Fibroblast of lung (primary cell): ENCODE results near the gene MRC2. TPM values are rescaled to one million over a fixed set of nuclear protein-coding genes. Genes with fewer than 3 reads are reported as not detected.

Experiments used
- DNase-seq, 2 donors: peaks; one replicate each; pipeline versions ENCODE4 v3.0.0 to v3.0.0-alpha.2; 2010; ENCODE audit warnings: low read depth in 2 of 2
- H2AFZ ChIP-seq: 2 replicates; pipeline ENCODE4 v1.5.1; 2012; ENCODE audit warnings: low read length, control low read depth, inconsistent platforms
- H3K27ac ChIP-seq: 2 replicates; pipeline ENCODE4 v1.5.1; 2011; ENCODE audit warnings: low read length, control low read depth; ENCODE audit not compliant: insufficient read depth
- H3K27me3 ChIP-seq: 2 replicates; pipeline ENCODE4 v1.5.1; 2011; ENCODE audit warnings: mild to moderate bottlenecking, low read length; ENCODE audit not compliant: control insufficient read depth, insufficient read depth
- H3K36me3 ChIP-seq: 2 replicates; pipeline ENCODE4 v1.5.1; 2011; ENCODE audit warnings: low read length; ENCODE audit not compliant: control insufficient read depth, insufficient read depth
- H3K4me1 ChIP-seq: 2 replicates; pipeline ENCODE4 v1.5.1; 2011; ENCODE audit warnings: low read length; ENCODE audit not compliant: control insufficient read depth, insufficient read depth; ENCODE audit errors: extremely low read depth
- H3K4me2 ChIP-seq: 2 replicates; pipeline ENCODE4 v1.5.1; 2011; ENCODE audit warnings: low read length, control low read depth; ENCODE audit not compliant: insufficient read depth; ENCODE audit errors: extremely low read depth
- H3K4me3 ChIP-seq, 4 experiments: fragments of 200-600 bp in 1 of 4; sonication (generic) in 1 of 4; replicated peaks in 1 of 4; 2 replicates each; pipeline ENCODE4 v1.5.1; 2011 to 2016; ENCODE audit warnings: low read length in 4 of 4, low read depth in 3 of 4, mild to moderate bottlenecking in 3 of 4, control low read depth in 2 of 4, inconsistent platforms in 1 of 4, mixed read lengths in 1 of 4; ENCODE audit not compliant: insufficient read depth in 1 of 4; ENCODE audit errors: control extremely low read depth in 1 of 4
- H3K79me2 ChIP-seq: 2 replicates; pipeline ENCODE4 v1.5.1; 2012; ENCODE audit warnings: mild to moderate bottlenecking, low read length, inconsistent platforms; ENCODE audit not compliant: control insufficient read depth, insufficient read depth
- H3K9ac ChIP-seq: 2 replicates; pipeline ENCODE4 v1.5.1; 2011; ENCODE audit warnings: mild to moderate bottlenecking, low read length, control low read depth; ENCODE audit not compliant: insufficient read depth
- H3K9me3 ChIP-seq: 2 replicates; pipeline ENCODE4 v1.5.1; 2012; ENCODE audit warnings: low read depth, low read length; ENCODE audit not compliant: control insufficient read depth, insufficient read depth
- H4K20me1 ChIP-seq: 2 replicates; pipeline ENCODE4 v1.5.1; 2011; ENCODE audit warnings: low read length; ENCODE audit not compliant: control insufficient read depth, insufficient read depth; ENCODE audit errors: extremely low read depth
- CTCF ChIP-seq, 2 donors: IDR thresholded peaks in 1 of 2; conservative IDR thresholded peaks in 1 of 2; 1 replicate in 1 of 2; 2 replicates in 1 of 2; pipeline ENCODE4 v1.5.1; 2011 to 2012; ENCODE audit warnings: low read length in 2 of 2, control low read depth in 1 of 2, inconsistent platforms in 1 of 2, low read depth in 1 of 2, mild to moderate bottlenecking in 1 of 2
- EZH2 ChIP-seq: IDR thresholded peaks from 2 replicates; pipeline ENCODE4 v1.5.1; 2012; ENCODE audit warnings: low read length, control low read depth, mild to moderate bottlenecking; ENCODE audit errors: missing control alignments
- polyA plus RNA-seq, 2 donors: library from polyadenylated mRNA; depleted of rRNA in 1 of 2; stranded (reverse) in 1 of 2; unstranded in 1 of 2; fragments of >200 nt; gene quantifications; 2 replicates each; pipeline ENCODE4 v1.2.1, GENCODE V29; 2011 to 2012; ENCODE audit warnings: missing spikeins in 1 of 2
- total RNA-seq: library from RNA; depleted of rRNA; stranded (reverse); fragments of >200 nt; gene quantifications from 2 replicates; pipeline ENCODE4 v1.2.1, GENCODE V29; 2014

Gene MRC2
- total and polyA plus RNA-seq, 2 donors (not counting 1 experiment from before 2014, with no cell fraction given) = 98.7 to 164 TPM

GRCh38 chr17:62735044-62735651, 107.7 kb downstream of the MRC2 start:
- no peaks in the 10 kb centered on the region for H4K20me1 ChIP-seq

GRCh38 chr17:62737513-62737912, 110.0 kb downstream of the MRC2 start:
- DNase-seq = no peak
- Histone ChIP-seq H3K27ac (no peak overlapping the region), H2AFZ (no peak overlapping the region), H3K36me3 (no peaks in the 10 kb centered on the region), H4K20me1 (no peaks in the 10 kb centered on the region), H3K4me1 (no peaks in the 10 kb centered on the region), H3K9me3 (no peaks in the 10 kb centered on the region), H3K27me3 (no peaks in the 10 kb centered on the region), H3K4me2 (no peak overlapping the region), H3K9ac (no peak overlapping the region), H3K4me3 (no peak overlapping the region), H3K79me2 (no peaks in the 10 kb centered on the region)
- TF ChIP-seq EZH2 = no peak
- no peak for TF ChIP-seq CTCF (conservative IDR thresholded peaks at IDR 0.05 in 1 of 2, IDR thresholded peaks at IDR 0.05 in 1 of 2; ENCODE audit: low read depth in 1 of 2, low read length in 2 of 2)

More at GRCh38 chr17:62735044-62735651, 107.7 kb downstream of the MRC2 start:
- H2AFZ ChIP-seq = no peak overlapping the region
- H3K36me3 ChIP-seq = no peaks in the 10 kb centered on the region
- no peak overlapping the region for H3K9ac ChIP-seq
- no peaks in the 10 kb centered on the region for H3K27me3 ChIP-seq
- TF ChIP-seq CTCF (conservative IDR thresholded peaks at IDR 0.05 in 1 of 2, IDR thresholded peaks at IDR 0.05 in 1 of 2; ENCODE audit: low read depth in 1 of 2, low read length in 2 of 2) (no peak), EZH2 (no peak)
- no peak overlapping the region for H3K27ac ChIP-seq
- H3K4me1 ChIP-seq = no peaks in the 10 kb centered on the region
- H3K79me2 ChIP-seq = no peaks in the 10 kb centered on the region
- DNase-seq = no peak
- H3K4me3 ChIP-seq = no peak overlapping the region
- no peaks in the 10 kb centered on the region for H3K9me3 ChIP-seq
- H3K4me2 ChIP-seq = no peak overlapping the region

GRCh38 chr17:62738281-62738680, 110.8 kb downstream of the MRC2 start:
- Histone ChIP-seq H3K9ac (no peak overlapping the region), H3K4me3 (no peak overlapping the region), H3K79me2 (no peaks in the 10 kb centered on the region), H3K9me3 (no peaks in the 10 kb centered on the region), H2AFZ (no peak overlapping the region), H3K4me1 (no peaks in the 10 kb centered on the region), H3K27me3 (no peaks in the 10 kb centered on the region), H3K36me3 (no peaks in the 10 kb centered on the region), H3K4me2 (no peak overlapping the region), H4K20me1 (no peaks in the 10 kb centered on the region), H3K27ac (no peak overlapping the region)
- no peak for DNase-seq
- TF ChIP-seq EZH2 (no peak), CTCF (conservative IDR thresholded peaks at IDR 0.05 in 1 of 2, IDR thresholded peaks at IDR 0.05 in 1 of 2; ENCODE audit: low read depth in 1 of 2, low read length in 2 of 2) (no peak)
